ENCODE results near the gene LAPTM5. TPM values are rescaled to one million over a fixed set of nuclear protein-coding genes. Genes with fewer than 3 reads are reported as not detected.

LAPTM5 gene
- total and polyA plus RNA-seq, 2 donors (not counting 1 experiment from before 2014, with no cell fraction given) = 1,384 to 1,519 TPM

- no peaks in the 10 kb centered on the region for H3K27me3 ChIP-seq (replicated peaks in 1 of 4; ENCODE audit: control extremely low read depth in 1 of 4, control insufficient read depth in 3 of 4, insufficient read depth in 4 of 4, low read length in 3 of 4)
- H3K4me1 ChIP-seq (ENCODE audit: control insufficient read depth in 2 of 2, insufficient read depth in 2 of 2, low read length in 2 of 2) = peaks cover 62 to 87% of the 10 kb centered on the region in 2 donors
- ChIA-PET CTCF (interaction anchor here (3.8 to 27.3 kb wide), 3 partner anchors 23 to 45 kb away, joined by 13 to 769 read pairs (median 312); partner anchors contain the start of gene MATN1), POLR2A (interaction anchor here (0.6 to 10.3 kb wide), 9 partner anchors 12 to 713 kb away, joined by 3 to 152 read pairs (median 8); no protein-coding TSS in a partner anchor)
- peaks cover 78% of the 10 kb centered on the region for H3K4me1 Mint-ChIP-seq
- intact Hi-C loops (cut with micrococcal nuclease) = loop anchor here (1.0 kb wide), 1 partner anchor 23 kb away; no protein-coding TSS in a partner anchor
- peak; percentile 19 for ATAC-seq (ENCODE audit: low read depth)
- H2AFZ ChIP-seq (ENCODE audit: insufficient read depth, low read depth, low read length, poor library complexity, severe bottlenecking) = no peak overlapping the region
- H3K27me3 Mint-ChIP-seq = no peaks in the 10 kb centered on the region
- H3K79me2 ChIP-seq (ENCODE audit: control insufficient read depth, insufficient read depth, low read length) = peaks cover 94% of the 10 kb centered on the region
- peak overlapping the region; percentile 80 to 97 (median 95) for H3K4me3 ChIP-seq (ENCODE audit: control extremely low read depth in 1 of 5, extremely low read depth in 1 of 5, insufficient read depth in 1 of 5, low read depth in 2 of 5, low read length in 4 of 5)
- peak overlapping the region; percentile 92 for H3K27ac Mint-ChIP-seq
- peak overlapping the region; percentile 98 to 100 for H3K27ac ChIP-seq (ENCODE audit: low read length in 2 of 2)
- WGBS (ENCODE audit: insufficient coverage) = under 1% methylated on average over 17 of the region's 17 CpGs
- H4K20me1 ChIP-seq (ENCODE audit: control insufficient read depth, insufficient read depth, low read length, poor library complexity, severe bottlenecking) = peaks cover 26% of the 10 kb centered on the region
- DNase-seq = peak; percentile 87
- no peaks in the 10 kb centered on the region for H3K9me3 ChIP-seq (ENCODE audit: control extremely low read depth in 1 of 3, control insufficient read depth in 2 of 3, insufficient read depth in 1 of 3, low read length in 2 of 3)
- no peaks in the 10 kb centered on the region for H3K9me3 Mint-ChIP-seq (ENCODE audit: insufficient read depth)
- H3K9ac ChIP-seq (ENCODE audit: low read length) = peak overlapping the region; percentile 98
- H3K36me3 ChIP-seq (replicated peaks in 1 of 2; ENCODE audit: control extremely low read depth in 1 of 2, control insufficient read depth in 1 of 2, extremely low read depth in 1 of 2, insufficient read depth in 2 of 2, low read length in 1 of 2) = peaks cover 0 to 36% of the 10 kb centered on the region in 2 experiments
- TF ChIP-seq CTCF (IDR thresholded peaks at IDR 0.05) = no peak
- TF ChIP-seq EZH2 (IDR thresholded peaks at IDR 0.05; ENCODE audit: borderline replicate concordance, insufficient read depth, low read depth, low read length, poor library complexity, severe bottlenecking) = no peak
- H3K4me2 ChIP-seq (replicated peaks; ENCODE audit: low read depth, low read length, poor library complexity, severe bottlenecking) = peak overlapping the region; percentile 94
- H3K4me3 Mint-ChIP-seq = peak overlapping the region; percentile 92
These were observed 826 bp downstream of the LAPTM5 start for GRCh38 chr1:30756545-30757351.

Data from B cell (primary cell).